SW 1271 (cell line): ENCODE measurements around the gene REPIN1.

Experiments used
- DNase-seq, 2 experiments: peaks; one replicate each; lab custom pipeline; 2025; lab: John Stamatoyannopoulos, UW

REPIN1 gene

DNA sequence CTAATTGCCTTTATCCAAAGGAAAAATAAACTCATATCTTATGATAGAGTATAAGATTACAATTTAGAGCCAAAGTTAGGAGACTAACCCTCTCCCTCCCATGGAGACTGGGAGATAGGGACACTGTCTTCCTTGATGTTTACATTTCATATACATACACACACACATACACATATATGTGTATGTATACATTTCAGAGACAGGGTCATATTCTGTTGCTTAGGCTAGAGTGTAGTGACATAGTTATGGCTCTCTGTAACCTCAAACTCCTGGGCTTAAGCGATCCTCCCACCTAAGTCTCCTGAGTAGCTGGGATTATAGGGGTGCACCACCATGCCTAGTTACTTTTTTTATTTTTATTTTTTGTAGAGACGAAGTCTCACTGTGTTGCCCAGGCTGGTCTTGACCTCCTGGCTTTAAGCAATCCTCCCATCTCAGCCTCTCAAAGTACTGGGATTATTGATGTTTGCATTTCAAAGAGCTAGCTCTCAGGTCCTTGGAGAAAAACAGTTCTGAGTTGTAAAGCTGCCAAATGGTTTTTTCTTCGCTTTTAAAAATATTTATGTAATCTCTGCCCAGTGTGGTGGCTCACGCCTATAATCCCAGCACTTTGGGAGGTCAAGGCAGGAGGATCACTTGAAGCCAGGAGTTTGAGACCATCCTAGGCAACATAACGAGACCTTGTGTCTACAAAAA is 8.1 kb upstream of the REPIN1 start:
- no peak for DNase-seq

GRCh38 chr7:150361402-150361801 is 7.2 kb upstream of the REPIN1 start:
- no peak for DNase-seq

- no peak for DNase-seq
Measured at GRCh38 chr7:150361807-150362621, 6.6 kb upstream of the REPIN1 start.

DNA sequence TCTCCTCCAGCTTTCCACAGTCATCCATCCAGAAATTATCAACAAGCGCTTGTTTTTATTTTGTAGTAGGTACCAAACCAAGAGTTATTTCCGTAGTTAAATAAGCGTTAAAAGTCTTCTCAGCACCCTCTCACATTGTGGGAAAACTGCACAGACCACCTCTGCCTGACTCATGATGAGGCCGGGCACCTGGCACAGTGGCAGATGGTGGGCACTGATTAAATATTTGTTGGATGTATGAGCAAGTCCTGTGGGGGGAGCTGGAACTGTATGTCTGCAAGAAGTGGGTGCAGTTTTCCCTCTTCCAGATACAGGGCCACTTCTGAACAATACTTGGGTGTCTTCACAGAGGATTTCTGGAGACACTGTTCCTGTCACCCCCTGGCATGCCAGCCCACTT is 5.3 kb upstream of the REPIN1 start:
- no peak for DNase-seq

DNA sequence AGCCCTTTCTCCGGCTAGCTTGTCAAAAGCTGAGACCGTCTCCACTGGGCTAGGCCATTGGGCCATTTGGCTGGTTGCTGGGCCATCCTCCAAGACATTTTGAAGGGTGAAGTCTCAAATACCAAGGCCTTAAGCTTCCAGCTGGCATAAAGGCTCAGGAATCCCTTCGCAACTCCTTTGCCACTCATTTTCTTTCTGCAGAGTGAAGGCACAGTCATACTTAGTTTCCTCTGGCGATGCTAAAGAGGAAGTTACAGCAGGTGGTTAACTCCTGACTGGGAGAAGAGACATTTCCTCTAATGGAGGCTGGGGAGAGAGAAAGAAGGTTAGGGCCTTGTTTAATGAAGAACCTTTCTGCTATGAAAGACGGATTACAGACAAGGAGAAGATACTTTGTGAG is 4.8 kb upstream of the REPIN1 start:
- DNase-seq = no peak

DNA sequence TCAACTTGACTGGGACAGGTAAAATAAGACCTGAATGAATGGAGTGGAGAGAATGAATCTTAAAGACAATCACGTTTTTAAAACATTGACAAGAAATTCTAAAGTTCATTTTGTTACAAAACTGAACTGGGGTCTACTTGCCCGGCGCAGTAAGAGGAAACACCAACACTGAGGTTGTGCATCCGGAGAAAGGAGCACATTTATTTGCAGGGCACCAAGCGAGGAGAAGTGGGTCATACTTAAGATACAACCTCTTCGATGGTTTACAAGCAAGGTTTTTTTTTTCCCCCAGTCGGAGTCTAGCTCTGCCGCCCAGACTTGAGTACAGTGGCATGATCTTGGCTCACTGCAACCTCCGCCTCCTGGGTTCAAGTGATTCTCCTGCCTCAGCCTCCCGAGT is 3.4 kb upstream of the REPIN1 start:
- no peak for DNase-seq

- no peak for DNase-seq
Measured at GRCh38 chr7:150365673-150366398, 2.8 kb upstream of the REPIN1 start.

GRCh38 chr7:150367677-150368095 is 936 bp upstream of the REPIN1 start:
- DNase-seq = peak; percentile 31 to 67

GRCh38 chr7:150368884-150369747 is 494 bp downstream of the REPIN1 start:
- peak in 1 of 2 experiments; percentile 45 for DNase-seq

DNA sequence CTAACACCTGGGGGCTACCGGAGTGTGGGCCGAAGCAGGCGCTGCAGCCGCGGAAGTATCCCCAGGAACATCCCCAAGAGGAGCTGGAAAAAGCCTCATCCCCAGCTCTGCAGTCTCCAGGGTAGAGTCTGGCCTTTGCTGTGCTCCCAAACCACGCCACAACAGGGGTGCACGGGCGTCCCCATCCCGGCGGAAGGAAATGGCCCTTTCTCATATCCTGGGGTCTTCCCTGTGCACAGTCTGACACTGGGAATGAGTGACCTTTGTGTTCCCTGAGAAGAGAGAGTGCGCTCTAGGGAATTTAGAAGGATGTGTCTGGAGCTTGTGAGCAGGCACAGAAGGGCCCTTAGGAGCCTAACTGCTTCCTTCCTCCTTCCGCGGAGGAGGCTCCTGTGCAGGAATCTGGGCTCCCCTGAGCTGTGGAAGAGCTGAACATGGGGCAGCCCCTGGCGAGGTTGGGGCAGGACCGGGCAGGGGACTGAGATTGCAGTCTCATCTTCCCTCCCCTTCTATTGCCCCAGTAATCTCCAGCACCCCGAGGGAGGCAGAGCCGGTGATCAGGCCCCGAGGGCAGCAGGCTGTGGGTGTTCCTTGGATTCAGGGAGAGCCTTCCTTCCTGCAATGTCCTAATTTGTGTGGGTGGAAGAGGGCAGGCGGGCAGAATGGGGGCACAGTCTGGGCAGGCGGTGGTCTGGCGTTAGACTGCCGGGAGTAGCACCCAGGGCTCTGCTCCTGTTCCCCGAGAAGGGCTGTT is 1.3 kb downstream of the REPIN1 start:
- DNase-seq = no peak

DNA sequence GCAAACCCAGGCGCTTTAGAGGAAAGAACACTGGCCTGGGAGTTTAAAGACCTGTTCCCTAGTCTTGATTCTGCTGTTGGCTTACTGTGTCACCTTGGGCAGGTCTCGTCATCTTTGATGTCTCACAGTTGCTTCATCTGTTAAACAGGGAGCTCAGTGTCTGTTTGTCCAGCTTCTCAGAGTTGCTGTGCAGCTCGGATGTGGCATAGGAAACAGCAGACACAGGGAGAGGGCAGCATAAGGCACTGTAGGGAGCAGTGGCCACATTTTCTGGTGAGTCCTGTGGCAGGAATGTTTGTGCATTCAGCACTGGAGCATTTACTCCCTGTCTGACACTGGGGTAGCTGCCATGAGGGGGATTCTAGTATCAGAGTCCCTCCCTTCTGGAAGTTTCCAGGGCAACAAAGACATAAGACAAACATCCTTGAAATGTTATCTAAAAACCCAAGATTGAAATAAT is 2.0 kb downstream of the REPIN1 start:
- no peak for DNase-seq

DNA sequence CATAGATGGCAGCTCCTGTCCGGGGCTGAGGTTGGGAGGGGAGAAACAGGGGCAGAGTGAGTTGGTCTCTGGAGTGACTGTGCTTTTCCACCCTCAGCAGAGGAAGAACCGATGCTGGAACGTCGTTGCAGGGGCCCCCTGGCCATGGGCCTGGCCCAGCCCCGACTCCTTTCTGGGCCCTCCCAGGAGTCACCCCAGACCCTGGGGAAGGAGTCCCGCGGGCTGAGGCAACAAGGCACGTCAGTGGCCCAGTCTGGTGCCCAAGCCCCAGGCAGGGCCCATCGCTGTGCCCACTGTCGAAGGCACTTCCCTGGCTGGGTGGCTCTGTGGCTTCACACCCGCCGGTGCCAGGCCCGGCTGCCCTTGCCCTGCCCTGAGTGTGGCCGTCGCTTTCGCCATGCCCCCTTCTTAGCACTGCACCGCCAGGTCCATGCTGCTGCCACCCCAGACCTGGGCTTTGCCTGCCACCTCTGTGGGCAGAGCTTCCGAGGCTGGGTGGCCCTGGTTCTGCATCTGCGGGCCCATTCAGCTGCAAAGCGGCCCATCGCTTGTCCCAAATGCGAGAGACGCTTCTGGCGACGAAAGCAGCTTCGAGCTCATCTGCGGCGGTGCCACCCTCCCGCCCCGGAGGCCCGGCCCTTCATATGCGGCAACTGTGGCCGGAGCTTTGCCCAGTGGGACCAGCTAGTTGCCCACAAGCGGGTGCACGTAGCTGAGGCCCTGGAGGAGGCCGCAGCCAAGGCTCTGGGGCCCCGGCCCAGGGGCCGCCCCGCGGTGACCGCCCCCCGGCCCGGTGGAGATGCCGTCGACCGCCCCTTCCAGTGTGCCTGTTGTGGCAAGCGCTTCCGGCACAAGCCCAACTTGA is 2.7 kb downstream of the REPIN1 start:
- no peak for DNase-seq

- no peak for DNase-seq
Measured at GRCh38 chr7:150371996-150372270, 3.3 kb downstream of the REPIN1 start.

DNA sequence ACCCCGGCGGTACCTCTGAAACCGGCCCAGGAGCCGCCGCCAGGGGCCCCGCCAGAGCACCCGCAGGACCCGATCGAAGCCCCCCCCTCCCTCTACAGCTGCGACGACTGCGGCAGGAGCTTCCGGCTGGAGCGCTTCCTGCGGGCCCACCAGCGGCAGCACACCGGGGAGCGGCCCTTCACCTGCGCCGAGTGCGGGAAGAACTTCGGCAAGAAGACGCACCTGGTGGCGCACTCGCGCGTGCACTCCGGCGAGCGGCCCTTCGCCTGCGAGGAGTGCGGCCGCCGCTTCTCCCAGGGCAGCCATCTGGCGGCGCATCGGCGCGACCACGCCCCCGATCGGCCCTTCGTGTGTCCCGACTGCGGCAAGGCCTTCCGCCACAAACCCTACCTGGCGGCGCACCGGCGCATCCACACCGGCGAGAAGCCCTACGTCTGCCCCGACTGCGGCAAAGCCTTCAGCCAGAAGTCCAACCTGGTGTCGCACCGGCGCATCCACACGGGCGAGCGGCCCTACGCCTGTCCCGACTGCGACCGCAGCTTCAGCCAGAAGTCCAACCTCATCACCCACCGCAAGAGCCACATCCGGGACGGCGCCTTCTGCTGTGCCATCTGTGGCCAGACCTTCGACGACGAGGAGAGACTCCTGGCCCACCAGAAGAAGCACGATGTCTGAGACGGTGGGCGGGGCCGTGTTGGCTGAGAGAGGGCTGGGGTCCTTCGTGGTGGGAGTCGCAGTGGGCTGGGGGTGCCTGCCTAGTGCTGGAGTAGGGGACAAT is 3.8 kb downstream of the REPIN1 start:
- no peak for DNase-seq

DNA sequence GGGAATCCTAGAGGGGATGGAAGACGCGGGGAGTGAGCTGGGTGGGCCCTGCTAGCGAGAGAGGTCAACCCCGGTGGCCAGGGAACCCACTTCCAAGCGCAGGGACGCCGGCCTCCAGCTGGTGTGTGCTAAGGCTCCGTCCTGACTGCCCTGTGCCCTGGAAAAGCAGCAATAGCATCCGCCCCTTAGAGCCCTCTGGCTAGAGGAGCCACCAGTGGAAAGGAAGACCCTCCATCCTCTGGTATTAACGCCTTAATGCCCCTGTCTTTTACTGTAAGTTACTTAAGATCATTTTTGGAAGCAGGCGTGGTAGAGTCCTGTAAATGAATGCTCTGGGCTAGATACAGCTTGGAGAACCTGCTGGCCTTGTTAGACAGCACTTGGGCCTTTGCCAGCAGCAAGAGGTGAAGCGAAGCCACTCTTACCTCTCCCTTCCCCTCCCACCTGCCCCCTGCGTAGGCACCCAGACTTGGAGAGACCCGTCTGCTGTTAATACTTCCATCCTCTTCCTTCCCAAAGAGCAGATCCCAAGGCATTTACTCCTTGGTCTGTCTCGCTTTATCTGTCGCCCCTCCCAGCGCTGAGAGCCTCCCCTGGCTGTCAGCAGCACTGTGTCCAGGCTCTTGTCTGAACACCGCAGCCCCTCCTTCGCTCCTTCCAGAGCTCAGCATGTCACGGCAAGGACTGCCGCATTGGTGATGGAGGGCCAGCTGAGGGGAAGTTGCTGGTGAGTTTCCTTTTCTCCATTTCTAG is 4.6 kb downstream of the REPIN1 start:
- DNase-seq = no peak

DNA sequence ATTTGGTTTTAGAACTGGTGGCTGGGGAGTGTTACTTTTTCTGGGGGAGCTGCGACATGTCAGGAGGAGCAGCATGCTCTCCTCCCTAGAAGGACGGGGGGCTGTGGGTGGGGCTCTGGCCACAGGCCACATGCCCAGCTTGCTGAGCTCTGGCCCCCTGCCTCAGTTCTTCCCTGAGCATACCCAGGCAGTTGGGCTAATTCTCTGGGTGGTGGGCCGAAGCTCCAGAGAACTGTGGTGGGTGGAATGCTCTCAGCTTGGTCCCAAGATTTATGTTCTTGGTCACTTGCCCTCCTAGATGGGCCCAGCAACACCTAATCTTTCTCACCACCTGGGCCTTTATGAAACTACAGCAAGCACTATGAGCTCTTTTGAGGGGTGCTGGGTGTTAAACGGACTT is 5.4 kb downstream of the REPIN1 start:
- no peak for DNase-seq

- DNase-seq = no peak
Measured at GRCh38 chr7:150374472-150374871, 5.8 kb downstream of the REPIN1 start.

GRCh38 chr7:150375662-150376521 is 7.3 kb downstream of the REPIN1 start:
- DNase-seq = no peak
